UCSD-AML1 (cell line): ENCODE results near the gene NINJ2.

Experiments used
- DNase-seq: peaks from one replicate; lab custom pipeline; 2025; ENCODE audit not compliant: unreplicated experiment; lab: John Stamatoyannopoulos, UW

The NINJ2 gene

DNA sequence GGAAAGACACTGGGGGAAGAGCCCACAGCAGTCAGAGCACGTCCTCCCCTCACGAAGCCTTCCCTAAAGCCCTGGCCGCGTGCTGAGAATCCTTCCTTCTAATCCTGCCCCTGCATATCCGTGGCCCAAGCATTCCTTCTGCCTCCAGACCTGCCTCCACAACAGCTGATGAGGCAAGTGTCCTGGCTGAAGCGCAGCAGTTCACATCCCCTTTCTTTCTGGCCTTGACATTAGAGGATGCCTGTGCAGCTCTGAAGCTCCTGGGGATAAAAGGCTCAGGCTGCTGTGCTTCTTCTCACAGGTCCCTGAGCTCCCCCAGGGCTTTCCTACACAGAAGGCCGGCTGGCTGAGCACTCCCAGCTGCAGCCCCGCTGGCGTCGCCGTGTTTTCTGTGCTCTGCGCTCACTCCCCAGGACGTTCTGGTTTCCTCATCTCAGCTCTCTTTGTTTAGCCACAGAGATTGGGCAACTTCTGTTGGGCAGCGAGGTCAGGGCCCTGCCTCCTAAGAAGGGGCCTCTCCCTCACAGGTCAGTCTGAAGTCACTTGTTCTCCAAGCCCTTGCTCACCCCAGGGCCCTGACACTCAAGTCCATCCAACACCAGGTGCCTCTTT is 45.8 kb downstream of the NINJ2 start:
- DNase-seq = peak; percentile 72

- peak; percentile 48 for DNase-seq
Observed at GRCh38 chr12:615620-616019, 47.6 kb downstream of the NINJ2 start.

DNA sequence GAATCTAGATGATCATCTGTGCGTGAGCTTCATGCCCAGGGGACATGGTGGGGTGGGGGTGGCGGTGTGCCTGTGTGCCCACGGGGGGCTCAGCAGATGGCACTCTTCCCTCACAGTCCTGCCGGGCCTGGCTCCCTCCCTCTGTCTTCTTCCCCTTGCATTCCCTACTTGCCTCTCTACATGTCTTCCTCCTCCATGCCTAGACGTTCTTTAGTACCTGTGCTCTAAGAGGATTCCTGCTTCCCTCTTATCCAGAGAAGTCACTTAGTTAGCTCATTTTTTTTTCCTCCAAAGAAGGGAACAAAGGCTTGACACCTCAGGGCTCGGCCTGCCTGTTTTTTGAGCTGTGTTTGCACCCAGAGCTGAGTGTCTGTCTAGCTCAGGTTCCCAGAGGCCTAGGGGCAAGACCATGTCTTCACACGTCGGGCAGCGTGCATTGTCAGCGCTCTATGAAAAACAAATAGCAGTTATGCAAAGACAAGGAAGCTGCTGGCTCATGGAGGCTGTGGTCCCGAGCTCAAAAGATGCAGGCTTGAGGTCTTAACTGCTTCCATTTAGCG is 48.8 kb downstream of the NINJ2 start:
- peak; percentile 76 for DNase-seq

GRCh38 chr12:613996-614395 is 49.2 kb downstream of the NINJ2 start:
- no peak for DNase-seq

GRCh38 chr12:612886-613285 is 50.4 kb downstream of the NINJ2 start:
- no peak for DNase-seq

DNA sequence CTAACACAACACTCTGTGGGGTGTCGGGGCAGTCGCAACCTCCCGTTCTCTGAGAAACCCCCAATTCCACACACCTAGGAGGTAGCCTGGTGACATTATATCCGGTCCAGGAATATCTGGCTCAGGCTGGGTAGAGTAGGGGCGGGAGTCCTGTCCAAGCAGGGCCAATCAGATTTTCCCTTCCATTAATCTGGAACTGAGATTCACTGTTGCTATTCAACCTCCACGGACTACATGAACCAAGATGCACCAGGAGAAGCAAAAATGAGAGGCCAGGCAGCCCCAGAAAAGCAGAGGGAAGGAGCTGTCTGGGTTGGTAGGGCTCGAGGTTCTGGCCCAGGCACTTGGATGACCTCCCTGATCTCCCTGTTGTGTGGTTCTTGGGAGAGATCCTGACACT is 51.0 kb downstream of the NINJ2 start:
- no peak for DNase-seq

DNA sequence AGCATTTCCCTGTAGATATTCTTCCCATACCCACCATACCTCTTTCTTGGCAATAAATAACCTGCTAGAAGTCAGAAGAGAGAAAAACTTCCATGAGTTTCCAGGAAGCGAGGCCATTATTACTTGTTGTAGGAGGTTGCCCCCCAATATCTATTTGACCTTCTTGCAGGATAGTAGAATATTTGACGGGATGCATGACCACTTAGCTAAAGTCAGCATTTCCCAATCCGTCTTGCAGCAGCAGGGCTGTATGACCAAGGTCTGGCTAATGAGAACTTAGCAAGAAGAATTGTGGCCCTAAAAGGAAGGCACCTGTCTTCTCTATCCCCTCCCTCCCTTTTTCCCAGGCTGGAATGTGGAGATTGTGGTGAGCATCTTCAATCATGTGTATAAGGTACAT is 51.5 kb downstream of the NINJ2 start:
- DNase-seq = no peak

- DNase-seq = no peak
Observed at GRCh38 chr12:608921-609320, 54.3 kb downstream of the NINJ2 start.

- no peak for DNase-seq
Observed at GRCh38 chr12:608413-608812, 54.8 kb downstream of the NINJ2 start.

- DNase-seq = peak; percentile 60
Observed at GRCh38 chr12:607541-608001, 55.7 kb downstream of the NINJ2 start.

GRCh38 chr12:604956-605355 is 58.3 kb downstream of the NINJ2 start:
- DNase-seq = peak; percentile 82

GRCh38 chr12:602700-603068 is 60.6 kb downstream of the NINJ2 start:
- DNase-seq = no peak

GRCh38 chr12:601976-602699 is 61.1 kb downstream of the NINJ2 start:
- no peak for DNase-seq

DNA sequence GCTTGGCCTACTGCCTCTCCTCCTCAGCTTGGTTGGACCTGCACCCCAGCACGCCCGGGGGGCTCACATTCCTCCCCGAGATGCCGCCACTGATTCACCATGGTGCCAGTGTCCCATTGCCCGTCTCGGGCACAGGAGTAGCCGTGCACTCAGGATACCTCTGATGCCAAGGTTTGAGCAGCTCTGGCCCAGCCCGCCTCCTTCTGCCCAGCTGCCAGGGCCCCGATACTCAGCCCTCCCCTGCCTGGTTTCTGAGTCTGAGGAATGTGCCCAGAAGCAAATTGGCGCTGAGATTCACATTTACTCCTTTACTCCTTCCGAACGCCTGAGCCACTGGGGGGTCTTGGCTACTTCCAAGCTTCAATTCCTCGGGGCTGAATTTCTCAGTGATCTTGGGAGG is 63.5 kb downstream of the NINJ2 start:
- no peak for DNase-seq

DNA sequence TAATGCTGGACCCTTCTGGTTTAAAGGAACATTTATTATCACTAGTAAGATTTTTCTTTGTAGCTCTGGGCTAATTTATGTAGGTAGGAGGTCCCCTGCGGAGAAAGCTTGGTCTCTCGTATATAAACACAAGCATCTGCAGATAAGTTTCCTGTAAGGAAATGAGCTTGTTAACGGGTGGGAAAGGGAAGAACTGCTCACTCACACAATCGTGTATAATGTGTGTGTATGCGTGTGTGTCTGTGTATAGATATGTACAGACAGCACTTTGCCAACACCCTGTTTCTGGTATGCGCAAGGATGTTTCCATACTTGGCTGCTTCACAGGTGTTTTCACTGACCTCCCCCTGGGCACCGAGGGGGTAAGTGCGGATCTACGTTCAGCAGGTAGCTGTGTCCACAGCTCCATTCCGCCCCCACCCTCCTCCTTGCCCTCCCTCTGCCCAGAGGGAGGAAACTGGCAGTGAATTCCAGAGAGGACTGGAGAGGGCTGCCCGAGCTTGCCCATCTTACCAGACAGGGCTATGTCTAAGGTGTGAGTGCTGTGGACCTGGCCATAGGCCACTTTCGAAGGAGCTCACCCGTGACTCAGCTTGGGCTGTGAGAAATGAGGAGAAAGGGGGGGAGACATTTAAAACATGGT is 65.2 kb downstream of the NINJ2 start:
- peak; percentile 52 for DNase-seq

GRCh38 chr12:593396-594270 is 69.6 kb downstream of the NINJ2 start:
- DNase-seq = no peak

- no peak for DNase-seq
Observed at GRCh38 chr12:592024-592505, 71.2 kb downstream of the NINJ2 start.

GRCh38 chr12:591167-592023 is 71.8 kb downstream of the NINJ2 start:
- DNase-seq = peak; percentile 53

- DNase-seq = no peak
Observed at GRCh38 chr12:590206-590750, 73.0 kb downstream of the NINJ2 start.

GRCh38 chr12:588646-589045 is 74.6 kb downstream of the NINJ2 start:
- DNase-seq = no peak
